ENCODE measurements around the gene ZSCAN20.

The ZSCAN20 gene

DNA sequence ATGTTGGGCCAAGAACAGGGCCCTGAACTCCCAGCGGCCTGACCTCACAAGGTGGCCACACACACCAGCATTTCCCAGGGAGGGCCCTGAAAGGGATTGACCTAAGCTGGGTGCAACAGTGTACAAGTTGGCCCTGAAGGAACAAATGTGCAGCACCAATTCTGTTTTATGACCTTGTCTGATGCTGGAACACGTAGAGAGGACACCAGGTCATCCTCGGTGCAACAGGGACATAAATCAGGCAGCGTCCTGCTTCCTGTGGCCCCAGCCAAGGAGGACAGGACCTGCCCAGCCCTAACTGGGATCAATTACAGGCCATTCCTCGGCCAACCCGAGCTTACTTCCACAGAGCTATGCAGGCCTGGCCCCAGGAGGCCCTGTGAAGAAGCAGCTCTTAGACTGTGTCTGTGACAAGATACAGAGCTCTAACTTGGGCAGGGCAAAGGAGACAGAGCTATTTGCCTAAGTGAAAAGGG lies 28.7 kb upstream of the ZSCAN20 start:
- DNase-seq, result no peak

DNA sequence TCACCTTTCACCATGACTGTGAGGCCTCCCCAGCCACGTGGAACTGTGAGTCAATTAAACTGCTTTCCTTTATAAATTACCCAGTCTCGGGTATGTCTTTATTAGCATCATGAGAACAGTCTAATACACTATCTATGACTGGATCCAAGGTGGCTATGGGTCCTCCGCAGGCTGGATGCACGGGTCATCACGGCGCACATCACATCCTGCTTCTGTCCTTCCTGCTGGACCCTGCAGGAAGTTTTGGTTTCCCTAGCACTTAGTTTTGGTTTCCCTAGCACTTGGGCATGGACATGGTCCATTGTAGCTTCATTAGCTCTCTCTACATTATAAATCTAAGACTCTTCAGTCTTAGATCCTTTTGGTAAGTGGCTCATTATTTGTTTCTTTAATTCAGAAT lies 27.3 kb upstream of the ZSCAN20 start:
- no peak for DNase-seq

GRCh38 chr1:33446590-33446989 lies 25.9 kb upstream of the ZSCAN20 start:
- DNase-seq, result no peak

DNA sequence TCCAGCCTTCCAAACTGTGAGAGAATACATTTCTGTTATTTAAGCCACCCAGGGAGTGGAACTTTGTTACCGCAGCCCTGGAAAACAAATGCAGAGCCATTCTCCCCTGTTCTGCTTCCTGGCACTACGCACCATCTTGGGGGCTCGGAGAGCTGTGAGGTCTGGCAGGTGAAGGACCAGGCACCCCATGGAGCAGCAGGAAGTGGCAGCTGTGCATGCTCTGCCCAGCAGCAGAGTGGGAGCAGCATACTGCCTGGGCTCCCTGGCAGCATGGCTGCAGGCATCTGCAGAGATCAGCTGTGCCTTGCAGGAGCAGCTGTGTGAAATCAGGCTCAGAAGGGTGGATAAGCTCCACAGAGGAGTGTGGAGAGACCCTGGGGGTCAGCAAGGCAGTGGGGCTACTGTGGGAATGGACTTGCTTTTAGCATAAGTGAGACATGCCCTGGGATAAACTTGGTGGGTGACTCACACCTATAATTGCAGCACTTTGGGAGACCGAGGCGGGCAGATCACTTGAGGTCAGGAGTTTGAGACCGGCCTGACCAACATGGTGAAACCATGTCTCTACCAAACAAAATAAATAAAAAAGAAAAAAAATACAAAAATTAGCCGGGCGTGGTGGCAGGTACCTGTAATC lies 17.7 kb upstream of the ZSCAN20 start:
- DNase-seq, result no peak

DNA sequence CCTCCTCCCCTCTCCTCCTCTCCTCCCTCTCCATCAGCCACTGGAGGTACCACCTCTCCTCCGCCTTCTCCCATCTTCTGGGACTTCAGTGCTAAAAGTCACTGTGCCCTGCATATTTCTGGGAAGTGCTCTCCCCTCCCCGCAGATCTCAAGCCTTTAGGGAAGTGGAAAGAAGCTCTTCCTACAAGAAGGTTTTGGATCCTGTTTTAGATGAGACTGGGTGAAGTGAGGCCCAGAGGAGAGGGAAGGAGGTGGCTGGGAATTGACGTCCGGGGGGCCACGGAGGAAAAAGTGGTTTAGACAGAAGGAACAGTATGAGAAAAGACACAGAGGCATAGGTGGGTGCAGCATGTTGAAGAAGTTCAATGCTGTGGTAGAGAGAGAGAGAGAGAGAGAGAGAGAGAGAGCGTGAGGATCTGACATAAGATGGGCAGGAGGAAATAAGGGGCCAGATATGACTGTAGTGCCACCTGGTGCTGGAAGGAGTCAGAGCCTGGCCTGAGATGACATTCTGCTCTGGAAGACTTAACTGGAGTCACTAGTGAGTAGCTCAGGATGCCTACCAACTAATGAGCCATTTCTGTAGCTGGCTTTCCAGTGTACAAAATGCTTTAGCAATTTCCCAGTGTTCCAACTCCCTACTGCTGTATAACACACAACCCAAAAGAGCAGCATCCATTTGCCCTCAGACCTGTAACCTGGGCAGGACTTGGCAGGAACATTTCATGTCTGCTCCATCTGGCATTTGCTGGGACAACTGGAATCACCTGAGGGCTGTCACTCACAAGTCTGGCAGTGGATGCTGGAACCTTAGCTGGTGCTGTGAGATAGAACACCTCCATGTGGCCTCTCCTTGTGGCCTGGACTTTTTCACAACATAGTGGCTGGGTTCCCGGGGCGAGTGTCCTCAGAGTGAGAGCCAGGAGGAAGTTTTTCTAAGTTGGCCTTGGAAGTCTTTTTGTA lies 16.6 kb upstream of the ZSCAN20 start:
- peak; percentile 90 for DNase-seq

DNA sequence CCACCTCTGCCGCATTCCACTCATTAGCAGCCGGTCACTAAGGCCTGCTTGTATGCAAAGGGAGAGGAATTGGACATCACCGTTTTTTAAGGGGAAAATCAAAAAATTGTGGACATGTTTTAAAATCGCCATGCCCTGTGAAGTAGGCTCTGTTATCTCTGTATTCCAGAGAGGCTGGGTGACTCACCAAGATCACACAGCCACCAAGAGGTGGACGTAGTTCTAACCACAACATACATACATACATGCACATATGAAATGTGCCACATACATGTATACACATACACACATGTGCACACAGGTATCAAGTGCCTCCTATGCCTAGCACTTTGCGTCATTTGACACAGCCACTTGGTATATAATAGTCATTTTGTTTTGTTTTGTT lies 16.0 kb upstream of the ZSCAN20 start:
- DNase-seq, result no peak

DNA sequence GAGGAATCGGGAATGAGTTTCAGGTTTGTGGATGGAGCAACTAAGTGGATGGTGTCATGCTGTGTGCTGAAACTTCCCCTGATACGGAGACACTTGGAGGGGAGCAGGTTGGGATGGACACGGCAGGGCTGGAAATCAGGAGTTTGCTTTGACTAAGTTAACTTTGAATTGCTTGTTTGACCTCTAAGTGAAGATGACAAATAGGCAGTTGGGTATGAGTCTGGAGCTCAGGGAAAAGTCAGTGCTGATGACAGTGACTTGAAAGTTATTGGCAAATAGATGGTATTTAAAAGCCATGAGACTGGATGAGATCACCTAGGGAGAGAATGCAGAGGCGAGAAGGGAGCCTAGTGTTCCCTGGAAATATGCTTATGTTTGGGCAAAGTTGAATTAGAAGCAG lies 12.8 kb upstream of the ZSCAN20 start:
- no peak for DNase-seq

- DNase-seq, result no peak
Observed at GRCh38 chr1:33460144-33460543, 12.3 kb upstream of the ZSCAN20 start.

DNA sequence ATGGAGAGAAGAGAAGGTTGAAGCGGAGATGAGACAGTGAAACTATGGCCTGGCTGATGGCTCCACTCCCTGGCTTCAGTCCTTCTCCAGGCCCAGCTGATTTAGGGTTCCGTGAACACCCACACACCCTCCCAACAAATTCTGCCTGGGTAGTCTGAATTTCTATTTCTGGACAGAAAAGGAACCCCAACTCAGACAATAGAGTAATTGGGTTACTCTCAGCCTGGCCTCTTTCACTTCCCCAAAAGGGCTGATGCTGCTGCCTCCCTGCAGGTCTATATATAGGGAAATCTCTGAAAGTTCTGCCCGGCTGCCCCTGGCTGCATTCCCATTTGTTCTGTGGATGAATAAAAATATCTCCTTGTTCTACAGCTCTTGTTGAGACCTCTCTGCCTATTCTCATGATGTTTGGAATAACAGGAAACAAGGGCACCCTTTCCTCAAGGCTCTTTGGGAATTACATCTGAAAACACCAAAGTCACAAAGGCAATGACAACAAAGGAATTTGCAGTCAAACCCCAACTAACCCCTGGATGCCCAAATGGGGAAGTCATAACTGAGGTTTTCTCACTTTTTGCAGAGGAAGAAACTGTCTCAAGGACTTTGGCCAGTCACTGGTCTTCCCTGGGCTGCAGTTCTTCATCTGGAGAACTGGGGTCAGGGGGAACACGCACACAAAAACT lies 11.4 kb upstream of the ZSCAN20 start:
- no peak for DNase-seq

DNA sequence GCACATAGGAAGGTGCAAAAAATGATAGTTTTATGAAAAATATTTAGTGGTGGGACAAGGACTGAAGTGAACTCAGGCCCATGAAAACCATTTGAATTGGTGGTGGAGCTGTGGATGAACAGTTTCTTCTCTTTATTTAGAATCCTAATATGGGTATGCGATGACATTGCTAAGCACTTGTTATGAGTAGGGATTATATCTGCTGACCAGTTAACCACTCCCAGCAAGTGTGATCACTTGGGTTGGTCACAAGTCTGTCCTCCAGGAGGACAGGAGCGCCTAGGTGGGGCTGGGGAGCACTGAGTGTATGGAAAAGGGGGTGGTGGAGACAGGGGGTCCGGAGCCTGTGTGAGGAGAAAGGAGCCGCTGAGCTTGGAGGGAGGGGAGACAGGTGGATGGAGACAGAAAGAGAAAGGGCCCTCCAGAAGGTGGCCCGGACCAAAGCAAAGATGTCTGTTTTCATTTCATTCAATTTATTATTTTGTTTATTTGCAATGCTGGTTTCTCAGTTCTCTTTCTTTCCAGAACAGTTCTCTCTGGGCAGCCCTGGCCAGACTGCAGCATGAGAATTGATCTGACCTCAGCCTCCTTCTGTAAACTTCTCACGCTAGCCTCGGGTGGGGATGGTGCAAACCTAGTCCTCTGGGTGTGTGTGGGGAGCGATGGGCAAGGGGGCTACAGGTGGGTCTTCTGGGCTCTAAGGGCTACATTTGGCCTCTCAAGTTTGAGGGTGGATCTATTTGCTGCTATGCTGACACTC lies 9.9 kb upstream of the ZSCAN20 start:
- no peak for DNase-seq

DNA sequence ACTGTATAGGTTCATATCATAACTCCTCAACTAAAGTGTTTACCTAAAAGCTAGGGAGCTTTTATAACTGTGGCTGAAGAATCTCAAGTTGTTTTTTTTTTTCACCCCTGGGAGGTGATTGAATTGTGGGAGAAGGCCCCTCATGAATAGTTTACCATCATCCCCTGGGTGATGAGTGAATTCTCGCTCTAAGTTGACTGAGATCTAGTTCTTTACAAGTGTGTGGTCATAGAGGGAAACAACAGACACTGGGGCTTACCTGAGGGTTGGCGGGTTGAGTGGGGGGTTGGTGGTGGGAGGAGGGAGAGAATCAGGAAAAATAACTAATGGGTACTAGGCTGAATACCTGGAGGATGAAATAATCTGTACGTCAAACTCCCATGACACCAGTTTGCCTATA lies 7.9 kb upstream of the ZSCAN20 start:
- no peak for DNase-seq

DNA sequence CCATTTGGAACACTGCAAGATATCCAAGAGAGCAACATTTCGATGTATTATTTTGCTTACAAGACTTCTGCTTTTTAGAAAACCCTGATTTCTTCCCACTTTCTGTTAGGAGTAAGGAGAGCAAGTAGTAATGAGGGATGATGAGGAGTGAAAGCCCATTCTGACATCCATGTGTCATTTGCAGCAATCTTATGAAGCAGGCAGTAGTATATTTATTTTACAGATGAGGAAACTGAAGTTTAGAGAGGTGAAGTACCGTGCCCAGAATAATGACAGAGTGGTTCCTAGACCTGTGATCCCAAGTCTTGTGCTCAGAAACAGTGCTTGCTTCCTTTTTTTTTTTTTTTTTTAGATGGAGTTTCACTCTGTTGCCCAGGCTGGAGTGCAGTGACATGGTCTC lies 7.1 kb upstream of the ZSCAN20 start:
- DNase-seq, result no peak

GRCh38 chr1:33466159-33466558 lies 6.3 kb upstream of the ZSCAN20 start:
- no peak for DNase-seq

- DNase-seq, result no peak
Observed at GRCh38 chr1:33468011-33468410, 4.4 kb upstream of the ZSCAN20 start.

- DNase-seq, result peak; percentile 2
Observed at GRCh38 chr1:33468531-33468930, 3.9 kb upstream of the ZSCAN20 start.

- peak; percentile 22 for DNase-seq
Observed at GRCh38 chr1:33468967-33469366, 3.5 kb upstream of the ZSCAN20 start.

DNA sequence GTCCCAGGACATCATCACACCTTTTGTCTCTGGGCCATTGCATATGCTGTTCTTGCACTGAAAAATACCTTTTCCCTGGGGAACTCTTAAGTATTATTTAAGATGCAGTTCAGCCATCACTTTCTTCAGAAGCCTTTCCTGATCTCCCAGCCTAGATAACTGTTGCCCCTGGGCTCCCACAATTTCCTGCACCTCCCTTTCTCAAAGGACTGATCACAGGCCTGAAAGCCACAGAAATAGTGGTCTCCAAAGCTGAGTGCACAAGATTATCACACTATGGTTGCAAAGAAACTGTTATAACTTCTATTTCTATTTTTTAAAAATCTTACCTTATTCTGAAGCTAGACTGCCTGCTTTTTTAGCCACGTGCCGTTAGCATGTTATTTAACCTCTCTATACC lies 2.8 kb upstream of the ZSCAN20 start:
- no peak for DNase-seq

DNA sequence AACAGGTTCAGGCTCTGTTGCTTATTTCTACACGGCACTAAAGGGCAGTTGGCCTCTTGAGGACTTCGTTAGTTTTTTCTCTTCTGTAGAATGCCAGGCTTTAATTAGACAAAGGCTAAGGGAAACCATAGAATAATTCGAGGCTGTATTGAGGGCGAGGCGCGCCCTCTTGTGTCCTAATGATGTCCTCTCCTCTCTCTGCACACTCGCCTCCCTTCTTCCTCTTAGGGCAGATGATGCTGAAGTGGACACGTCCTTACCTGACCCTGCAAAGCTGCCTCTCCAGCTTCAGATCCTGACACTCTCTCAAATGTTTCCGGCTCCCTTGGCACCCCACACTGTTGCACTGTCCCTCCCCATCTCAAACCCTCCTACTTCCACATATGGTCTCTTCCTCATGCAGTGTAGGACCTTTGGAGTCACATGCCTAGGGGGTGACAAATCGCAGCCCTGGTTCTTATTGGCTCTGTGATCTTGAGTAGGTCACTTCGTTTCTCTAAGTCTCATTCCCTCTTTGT lies 1.9 kb upstream of the ZSCAN20 start:
- peak; percentile 95 for DNase-seq

- no peak for DNase-seq
Observed at GRCh38 chr1:33471416-33471815, 1.0 kb upstream of the ZSCAN20 start.

GRCh38 chr1:33473900-33474299 lies 1.5 kb downstream of the ZSCAN20 start:
- DNase-seq, result no peak

GRCh38 chr1:33477451-33477850 lies 5.0 kb downstream of the ZSCAN20 start:
- DNase-seq, result no peak

DNA sequence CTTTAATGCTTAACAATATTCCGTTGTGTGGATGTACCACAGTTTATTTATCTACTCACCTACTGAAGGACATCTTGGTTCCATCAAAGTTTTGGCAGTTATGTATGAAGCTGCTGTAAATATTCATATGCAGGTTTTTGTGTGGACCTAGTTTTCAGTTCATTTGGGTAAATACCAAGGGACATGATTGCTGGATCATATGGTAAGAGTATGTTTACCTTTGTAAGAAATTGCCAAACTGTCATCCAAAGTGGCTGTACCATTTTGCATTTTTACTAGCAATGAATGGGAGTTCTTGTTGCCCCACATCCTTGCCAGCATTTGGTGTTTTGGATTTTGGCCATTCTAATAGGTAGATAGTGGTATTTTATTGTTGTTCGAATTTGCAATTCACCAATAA lies 10.0 kb downstream of the ZSCAN20 start:
- no peak for DNase-seq

- no peak for DNase-seq
Observed at GRCh38 chr1:33488624-33489023, 16.2 kb downstream of the ZSCAN20 start.

Measured in eye (tissue), 1 donor.